Memory B cell (primary cell): ENCODE data around the gene C10orf105.

Experiments
- ATAC-seq: fragments of 150-1000 bp; cut with Tn5 transposase; 2 replicates; pipeline ENCODE4 v1.10.0; 2021; ENCODE audit warnings: low read depth, mild to moderate bottlenecking, moderate library complexity
- DNase-seq, 2 donors: peaks; one replicate each; pipeline ENCODE4 v3.0.0; 2022; ENCODE audit warnings: low spot score in 2 of 2
- H3K27ac Mint-ChIP-seq: one replicate; pipeline ENCODE4 v1.8.0; 2022; ENCODE audit warnings: mild to moderate bottlenecking, moderate library complexity, mixed read lengths
- H3K27me3 Mint-ChIP-seq: one replicate; pipeline ENCODE4 v1.8.0; 2022; ENCODE audit warnings: mixed read lengths
- H3K36me3 Mint-ChIP-seq: one replicate; pipeline ENCODE4 v1.8.0; 2022; ENCODE audit warnings: mild to moderate bottlenecking, mixed read lengths
- H3K4me1 Mint-ChIP-seq: one replicate; pipeline ENCODE4 v1.8.0; 2022; ENCODE audit warnings: mixed read lengths
- H3K4me3 Mint-ChIP-seq: one replicate; pipeline ENCODE4 v1.8.0; 2022; ENCODE audit warnings: mild to moderate bottlenecking, moderate library complexity, mixed read lengths
- H3K9me3 Mint-ChIP-seq: one replicate; pipeline ENCODE4 v1.8.0; 2022; ENCODE audit warnings: mixed read lengths

Gene C10orf105

DNA sequence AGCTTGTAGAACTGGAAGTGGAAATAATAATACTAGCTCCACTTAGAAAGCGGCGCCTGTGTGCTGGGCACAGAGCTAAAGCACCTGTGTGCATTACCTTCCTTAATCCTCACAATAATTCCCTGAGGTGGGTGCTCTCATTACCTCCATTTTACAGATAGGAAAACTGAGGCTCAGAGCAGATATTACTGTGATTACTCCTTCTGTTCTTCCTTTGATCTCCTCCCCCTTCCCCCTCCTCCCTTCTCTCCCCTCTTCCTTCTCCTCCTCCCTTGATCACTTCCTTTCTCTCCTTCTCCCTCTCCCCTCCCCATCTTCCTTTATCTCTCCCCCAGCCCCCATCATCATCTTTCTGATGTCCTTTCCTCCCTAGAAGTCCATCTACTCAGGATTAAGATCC lies 55.0 kb downstream of the C10orf105 start:
- peaks cover 16% of the 10 kb centered on the region for H3K4me1 Mint-ChIP-seq
- ATAC-seq = no peak

DNA sequence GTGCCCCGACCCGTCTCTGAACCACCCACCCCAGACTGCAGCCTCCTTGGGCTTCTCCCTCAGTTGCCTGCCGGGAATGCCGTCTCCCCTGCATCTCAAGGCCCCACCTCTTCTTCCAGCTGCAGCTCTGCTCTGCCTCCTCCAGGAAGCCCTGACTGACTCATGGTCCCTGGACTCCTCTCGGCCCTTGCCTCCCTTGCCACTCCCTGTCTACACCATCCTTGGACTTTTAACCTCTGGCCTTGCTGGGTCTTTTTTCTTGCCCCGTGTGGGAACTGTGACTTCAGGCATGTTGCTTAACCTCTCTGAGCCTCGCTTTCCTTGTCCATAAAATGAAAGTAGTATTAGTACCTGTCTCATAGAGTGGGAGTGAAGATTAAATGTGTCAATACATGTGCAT lies 56.3 kb downstream of the C10orf105 start:
- Mint-ChIP-seq H3K9me3 (peaks cover 2% of the 10 kb centered on the region), H3K36me3 (no peaks in the 10 kb centered on the region), H3K27ac (no peak overlapping the region), H3K27me3 (no peaks in the 10 kb centered on the region), H3K4me3 (no peak overlapping the region), H3K4me1 (peaks cover 18% of the 10 kb centered on the region)
- no peak for DNase-seq
- ATAC-seq = no peak

More for the DNA sequence above, 55.0 kb downstream of the C10orf105 start:
- Mint-ChIP-seq H3K9me3 (peaks cover 2% of the 10 kb centered on the region), H3K4me3 (no peak overlapping the region), H3K27ac (no peak overlapping the region), H3K27me3 (no peaks in the 10 kb centered on the region), H3K36me3 (no peaks in the 10 kb centered on the region)
- DNase-seq = no peak

DNA sequence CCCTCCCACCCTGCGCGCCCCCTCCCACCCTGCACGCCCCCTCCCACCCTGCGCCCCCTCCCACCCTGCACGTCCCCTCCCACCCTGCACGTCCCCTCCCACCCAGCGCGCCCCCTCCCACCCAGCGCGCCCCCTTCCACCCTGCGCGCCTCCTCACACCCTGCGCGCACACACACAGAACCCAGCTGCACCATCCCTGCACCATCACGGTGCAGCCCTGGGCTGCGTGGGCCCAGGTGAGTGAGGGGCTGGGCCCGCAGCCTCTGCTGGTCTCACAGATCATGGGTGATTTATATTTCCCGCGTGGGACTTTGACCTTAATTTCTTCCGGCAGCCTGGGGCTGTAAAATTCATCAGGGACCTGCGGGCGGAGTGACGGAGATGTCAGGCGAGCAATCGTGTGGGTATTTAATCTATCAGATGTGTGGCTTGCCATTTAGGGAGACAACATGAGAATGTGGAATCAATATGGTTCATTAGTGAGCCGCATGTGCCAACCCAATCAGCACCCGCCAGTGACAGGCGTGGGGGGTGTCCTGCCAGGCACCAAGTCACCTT lies 57.7 kb downstream of the C10orf105 start:
- no peak overlapping the region for H3K27ac Mint-ChIP-seq
- H3K27me3 Mint-ChIP-seq = peaks cover 1% of the 10 kb centered on the region
- DNase-seq = no peak
- H3K4me1 Mint-ChIP-seq = peaks cover 10% of the 10 kb centered on the region
- ATAC-seq = no peak
- no peaks in the 10 kb centered on the region for H3K36me3 Mint-ChIP-seq
- peaks cover 2% of the 10 kb centered on the region for H3K9me3 Mint-ChIP-seq
- no peak overlapping the region for H3K4me3 Mint-ChIP-seq
